ENCODE measurements around the gene CLASP2.

DNA sequence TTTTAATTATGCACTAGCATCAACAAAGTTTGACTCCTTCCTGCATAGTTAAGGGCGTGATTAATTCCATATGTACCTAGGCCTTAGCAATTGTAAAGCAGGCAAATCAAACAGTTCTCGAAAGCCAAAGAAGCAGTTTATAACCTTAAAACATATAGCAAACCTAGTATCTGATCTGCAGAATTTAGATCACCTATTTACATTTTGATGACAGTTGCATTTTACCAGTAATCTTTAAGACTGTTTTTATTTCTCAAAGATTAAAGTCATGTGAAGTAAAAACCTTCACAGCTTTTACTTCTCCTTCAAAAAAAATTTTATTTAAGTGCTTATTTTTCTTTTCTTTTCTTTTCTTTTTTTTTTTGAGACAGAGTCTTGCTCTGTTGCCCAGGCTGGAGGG lies 257.0 kb downstream of the CLASP2 start:
- TF ChIP-seq, protein P1, sequence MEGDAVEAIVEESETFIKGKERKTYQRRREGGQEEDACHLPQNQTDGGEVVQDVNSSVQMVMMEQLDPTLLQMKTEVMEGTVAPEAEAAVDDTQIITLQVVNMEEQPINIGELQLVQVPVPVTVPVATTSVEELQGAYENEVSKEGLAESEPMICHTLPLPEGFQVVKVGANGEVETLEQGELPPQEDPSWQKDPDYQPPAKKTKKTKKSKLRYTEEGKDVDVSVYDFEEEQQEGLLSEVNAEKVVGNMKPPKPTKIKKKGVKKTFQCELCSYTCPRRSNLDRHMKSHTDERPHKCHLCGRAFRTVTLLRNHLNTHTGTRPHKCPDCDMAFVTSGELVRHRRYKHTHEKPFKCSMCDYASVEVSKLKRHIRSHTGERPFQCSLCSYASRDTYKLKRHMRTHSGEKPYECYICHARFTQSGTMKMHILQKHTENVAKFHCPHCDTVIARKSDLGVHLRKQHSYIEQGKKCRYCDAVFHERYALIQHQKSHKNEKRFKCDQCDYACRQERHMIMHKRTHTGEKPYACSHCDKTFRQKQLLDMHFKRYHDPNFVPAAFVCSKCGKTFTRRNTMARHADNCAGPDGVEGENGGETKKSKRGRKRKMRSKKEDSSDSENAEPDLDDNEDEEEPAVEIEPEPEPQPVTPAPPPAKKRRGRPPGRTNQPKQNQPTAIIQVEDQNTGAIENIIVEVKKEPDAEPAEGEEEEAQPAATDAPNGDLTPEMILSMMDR (IDR thresholded peaks at IDR 0.05) = no peak
- TF ChIP-seq POLR2A (IDR thresholded peaks at IDR 0.05; ENCODE audit: low read depth) = no peak
- no peak for TF ChIP-seq EP300 (IDR thresholded peaks at IDR 0.05)

All from esophagus muscularis mucosa (tissue), 4 donors.